Measurements from ENCODE around the gene MXRA7. TPM values are rescaled to one million over a fixed set of nuclear protein-coding genes. Genes with fewer than 3 reads are reported as not detected.

Gene MXRA7
- total RNA-seq, 1 donor from 2014 or later = 54.0 TPM

GRCh38 chr17:76667786-76668453 lies 42.8 kb downstream of the MXRA7 start:
- H3K36me3 Mint-ChIP-seq (ENCODE audit: low read depth) = no peaks in the 10 kb centered on the region
- no peak for DNase-seq (ENCODE audit: low read depth, low spot score)
- H3K9me3 Mint-ChIP-seq = peaks cover 4% of the 10 kb centered on the region
- peaks cover 28% of the 10 kb centered on the region for H3K4me1 Mint-ChIP-seq
- H3K27ac Mint-ChIP-seq (ENCODE audit: unreplicated experiment) = no peak overlapping the region
- no peak for TF ChIP-seq CTCF (conservative IDR thresholded peaks at IDR 0.05)
- H3K27me3 Mint-ChIP-seq (ENCODE audit: low read depth) = no peaks in the 10 kb centered on the region
- no peak overlapping the region for H3K4me3 Mint-ChIP-seq

DNA sequence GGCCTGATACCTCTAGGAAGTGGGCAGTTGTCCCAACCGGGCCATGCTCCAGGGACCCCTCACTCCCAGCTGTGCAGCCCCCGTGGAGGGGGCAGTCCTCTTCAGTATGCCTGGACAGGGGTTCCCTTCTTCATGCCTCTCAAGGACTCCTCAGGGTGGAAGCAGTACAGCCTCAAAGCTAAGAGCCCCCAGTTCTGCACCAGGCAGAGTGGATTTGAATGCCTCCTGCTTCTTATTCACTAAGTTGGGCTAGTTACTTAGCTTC lies 43.3 kb downstream of the MXRA7 start:
- Mint-ChIP-seq H3K9me3 (peaks cover 4% of the 10 kb centered on the region), H3K36me3 (ENCODE audit: low read depth) (no peaks in the 10 kb centered on the region), H3K27me3 (ENCODE audit: low read depth) (no peaks in the 10 kb centered on the region), H3K4me3 (no peak overlapping the region), H3K27ac (ENCODE audit: unreplicated experiment) (no peak overlapping the region), H3K4me1 (peaks cover 24% of the 10 kb centered on the region)
- no peak for TF ChIP-seq CTCF (conservative IDR thresholded peaks at IDR 0.05)
- no peak for DNase-seq (ENCODE audit: low read depth, low spot score)

DNA sequence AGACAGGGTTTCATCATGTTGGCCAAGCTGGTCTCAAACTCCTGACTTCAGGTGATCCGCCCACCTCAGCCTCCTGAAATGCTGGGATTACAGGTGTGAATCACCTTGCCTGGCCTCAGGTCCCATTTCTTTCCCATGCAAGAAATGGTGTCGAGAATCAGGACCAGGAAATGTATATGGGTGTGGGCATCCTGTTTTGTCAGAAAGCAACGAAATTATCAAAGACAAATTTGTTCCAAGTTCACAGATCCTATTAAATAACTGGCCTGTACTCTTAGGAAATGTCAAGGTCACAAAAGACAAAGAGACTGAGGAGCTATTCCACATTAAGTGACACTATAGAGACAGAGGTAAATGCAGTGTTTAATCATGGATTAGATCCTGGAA lies 50.1 kb downstream of the MXRA7 start:
- no peaks in the 10 kb centered on the region for H3K27me3 Mint-ChIP-seq (ENCODE audit: low read depth)
- TF ChIP-seq CTCF (conservative IDR thresholded peaks at IDR 0.05) = no peak
- H3K4me3 Mint-ChIP-seq = no peak overlapping the region
- no peak overlapping the region for H3K27ac Mint-ChIP-seq (ENCODE audit: unreplicated experiment)
- H3K9me3 Mint-ChIP-seq = no peaks in the 10 kb centered on the region
- DNase-seq (ENCODE audit: low read depth, low spot score) = no peak
- H3K4me1 Mint-ChIP-seq = peaks cover 24% of the 10 kb centered on the region
- H3K36me3 Mint-ChIP-seq (ENCODE audit: low read depth) = no peaks in the 10 kb centered on the region

DNA sequence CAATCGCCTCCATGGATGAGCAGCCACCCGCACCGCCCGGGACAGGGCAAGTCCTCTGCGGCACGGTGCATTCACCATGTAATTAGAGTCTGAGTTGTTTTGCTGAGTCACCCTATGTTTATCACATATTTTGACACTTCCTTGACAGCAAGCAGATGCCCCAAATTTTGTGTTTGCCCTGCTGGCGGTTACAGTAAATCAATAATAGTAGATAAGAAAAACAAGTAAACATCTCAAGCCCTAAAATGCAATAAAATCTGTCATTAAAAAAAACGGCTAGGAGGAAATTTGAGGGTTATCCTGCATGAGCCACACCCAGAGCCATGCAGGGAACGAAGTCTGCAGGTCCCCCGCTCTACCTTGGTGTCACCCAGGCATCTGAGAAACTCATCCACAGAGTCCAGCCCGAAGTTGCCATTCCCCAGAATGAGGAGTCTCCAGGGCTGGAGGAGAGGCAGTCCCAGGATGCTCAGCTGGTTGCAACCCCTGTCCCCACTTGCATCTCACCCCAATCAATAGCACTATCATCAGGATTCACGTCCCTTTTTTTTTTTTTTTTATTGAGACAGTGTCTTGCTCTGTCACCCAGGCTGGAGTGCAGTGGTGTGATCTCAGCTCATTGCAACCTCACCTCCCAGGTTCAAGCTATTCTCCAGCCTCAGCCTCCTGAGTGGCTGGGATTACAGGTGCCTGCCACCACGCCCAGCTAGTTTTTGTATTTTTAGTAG lies 50.7 kb downstream of the MXRA7 start:
- H3K4me1 Mint-ChIP-seq = peaks cover 24% of the 10 kb centered on the region
- no peak for DNase-seq (ENCODE audit: low read depth, low spot score)
- H3K27ac Mint-ChIP-seq (ENCODE audit: unreplicated experiment) = peak overlapping the region; percentile 93
- H3K27me3 Mint-ChIP-seq (ENCODE audit: low read depth) = no peaks in the 10 kb centered on the region
- H3K4me3 Mint-ChIP-seq = peak overlapping the region; percentile 20
- TF ChIP-seq CTCF (conservative IDR thresholded peaks at IDR 0.05) = no peak
- H3K9me3 Mint-ChIP-seq = no peaks in the 10 kb centered on the region
- no peaks in the 10 kb centered on the region for H3K36me3 Mint-ChIP-seq (ENCODE audit: low read depth)

DNA sequence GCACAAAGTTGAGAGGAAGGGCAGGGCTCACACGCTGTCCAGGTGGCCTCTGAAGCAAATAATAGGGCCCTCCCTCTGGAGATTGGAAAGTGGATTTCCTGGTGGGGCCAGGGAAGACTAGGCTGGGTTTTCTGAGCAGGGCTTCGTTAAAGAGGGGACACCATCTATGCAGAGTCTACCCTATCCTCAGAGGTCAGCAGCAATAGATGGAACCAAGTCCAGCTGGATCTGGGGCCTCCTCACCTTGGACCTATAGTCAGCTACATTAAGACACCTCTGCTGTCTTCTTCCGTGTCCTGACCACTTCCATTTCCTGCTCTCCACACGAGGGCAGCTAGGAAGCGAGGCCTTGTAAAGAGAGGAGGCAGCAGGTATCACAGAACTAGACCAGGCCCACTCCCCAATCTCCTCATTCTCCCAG lies 52.5 kb downstream of the MXRA7 start:
- TF ChIP-seq CTCF (conservative IDR thresholded peaks at IDR 0.05) = no peak
- Mint-ChIP-seq H3K4me3 (no peak overlapping the region), H3K27me3 (ENCODE audit: low read depth) (no peaks in the 10 kb centered on the region), H3K36me3 (ENCODE audit: low read depth) (no peaks in the 10 kb centered on the region), H3K4me1 (peaks cover 24% of the 10 kb centered on the region), H3K27ac (ENCODE audit: unreplicated experiment) (no peak overlapping the region), H3K9me3 (peaks cover 2% of the 10 kb centered on the region)
- no peak for DNase-seq (ENCODE audit: low read depth, low spot score)
